ENCODE data around the gene ACOX1.
A peak's percentile ranks its signal among the peaks of the same experiment; 100 is the strongest.
"Not testable (repeated sequence)": the region's sequence is repeated elsewhere in the genome, so short reads cannot be mapped to it uniquely, and the experiment has no call there.

The ACOX1 gene

GRCh38 chr17:75981019-75981615 is 2.2 kb upstream of the ACOX1 start:
- no peak for DNase-seq (ENCODE audit: low spot score)

- no peak for DNase-seq (ENCODE audit: low spot score)
These were observed 1.4 kb upstream of the ACOX1 start for GRCh38 chr17:75980188-75981018.

- no peak for DNase-seq (ENCODE audit: low spot score)
These were observed 780 bp upstream of the ACOX1 start for GRCh38 chr17:75979705-75980187.

- no peak for DNase-seq (ENCODE audit: low spot score)
These were observed 2.7 kb downstream of the ACOX1 start for GRCh38 chr17:75976175-75976848.

GRCh38 chr17:75975757-75976174 is 3.2 kb downstream of the ACOX1 start:
- DNase-seq (ENCODE audit: low spot score): no peak

DNA sequence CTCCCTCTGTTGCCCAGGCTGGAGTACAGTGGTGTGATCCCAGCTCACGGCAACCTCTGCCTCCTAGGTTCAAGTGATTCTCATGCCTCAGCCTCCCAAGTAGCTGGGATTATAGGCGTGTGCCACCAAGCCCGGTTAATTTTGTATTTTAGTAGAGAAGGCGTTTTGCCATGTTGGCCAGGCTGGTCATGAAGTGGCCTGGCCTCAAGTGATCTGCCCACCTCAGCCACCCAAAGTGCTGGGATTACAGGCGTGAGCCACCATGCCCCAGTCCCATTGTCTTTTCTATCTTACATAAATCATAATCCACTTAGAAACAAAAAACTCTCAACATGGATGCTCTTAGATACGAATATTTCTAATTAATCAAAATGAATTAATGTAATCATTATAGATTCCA is 3.8 kb downstream of the ACOX1 start:
- DNase-seq (ENCODE audit: low spot score): not testable (repeated sequence)

DNA sequence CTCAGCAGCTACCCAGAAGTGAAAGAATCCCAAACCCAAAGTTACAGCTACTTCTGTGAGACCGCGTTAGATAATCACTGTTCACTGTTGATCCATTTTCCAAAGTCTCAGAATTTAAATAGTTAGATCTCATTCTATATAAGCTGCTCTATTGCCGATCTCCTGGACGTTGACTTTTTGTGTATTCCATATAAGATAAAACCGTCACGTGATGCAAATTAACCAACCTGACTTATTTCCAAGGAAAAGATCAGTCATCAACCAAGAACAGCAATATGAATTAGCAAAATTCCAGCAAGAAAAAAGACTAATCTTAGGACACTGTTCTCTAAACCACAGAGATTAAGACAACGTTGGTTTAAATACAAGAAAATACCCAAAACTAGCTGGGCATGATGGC is 8.3 kb downstream of the ACOX1 start:
- DNase-seq (ENCODE audit: low spot score): no peak

DNA sequence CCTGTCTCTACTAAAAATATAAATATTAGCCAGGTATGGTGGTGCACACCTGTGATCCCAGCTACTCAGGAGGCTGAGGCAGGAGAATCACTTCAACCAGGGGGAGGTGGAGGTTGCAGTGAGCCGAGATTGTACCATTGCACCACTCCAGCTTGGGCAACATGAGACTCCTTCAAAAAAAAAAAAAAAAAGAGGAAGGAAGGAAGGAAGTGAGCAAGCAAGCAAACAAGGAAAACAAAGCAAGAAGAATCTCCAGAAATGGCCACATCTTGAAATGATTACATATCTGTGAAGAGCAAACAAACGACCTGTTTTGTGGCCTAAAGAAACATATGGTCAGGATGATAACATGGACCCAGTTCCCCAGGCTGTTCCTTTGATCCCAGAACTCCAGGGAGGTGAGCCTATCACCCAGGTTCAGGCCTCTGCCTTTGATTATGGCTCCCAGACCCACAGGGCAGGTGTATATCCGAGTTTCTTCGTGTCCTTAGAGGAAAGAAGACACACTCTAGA is 8.9 kb downstream of the ACOX1 start:
- no peak for DNase-seq (ENCODE audit: low spot score)

DNA sequence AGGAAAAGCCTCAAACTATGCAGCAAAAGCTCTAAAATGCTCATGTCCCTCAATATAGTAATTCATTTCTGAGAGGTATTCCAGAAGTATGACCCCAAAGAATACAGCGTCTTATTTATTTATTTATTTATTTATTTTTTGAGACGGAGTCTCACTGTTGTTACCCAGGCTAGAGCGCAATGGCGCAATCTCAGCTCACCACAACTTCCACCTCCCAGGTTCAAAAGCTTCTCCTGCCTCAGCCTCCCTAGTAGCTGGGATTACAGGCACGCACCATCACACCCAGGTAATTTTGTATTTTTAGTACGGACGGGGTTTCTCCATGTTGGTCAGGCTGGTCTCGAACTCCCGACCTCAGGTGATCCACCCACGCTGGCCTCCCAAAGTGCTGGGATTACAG is 9.9 kb downstream of the ACOX1 start:
- DNase-seq (ENCODE audit: low spot score): not testable (repeated sequence)

DNA sequence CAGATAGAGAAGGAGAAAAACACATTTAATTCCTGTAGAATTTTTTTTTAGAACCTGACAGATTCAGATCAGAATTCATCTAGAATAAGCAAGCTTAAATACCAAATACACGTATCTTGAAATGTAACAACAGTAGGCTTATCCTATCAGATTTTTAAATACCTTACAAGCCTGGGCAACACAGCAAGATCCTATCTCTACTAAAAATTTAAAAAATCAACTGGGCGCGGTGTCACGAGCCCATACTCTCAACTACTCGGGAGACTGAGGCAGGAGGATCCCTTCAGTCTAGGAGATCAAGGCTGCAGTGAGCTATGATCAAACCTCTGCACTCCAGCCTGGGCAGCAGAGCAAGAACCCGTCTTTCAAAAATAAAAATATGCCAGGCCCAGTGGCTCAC is 13.5 kb downstream of the ACOX1 start:
- DNase-seq (ENCODE audit: low spot score): no peak

DNA sequence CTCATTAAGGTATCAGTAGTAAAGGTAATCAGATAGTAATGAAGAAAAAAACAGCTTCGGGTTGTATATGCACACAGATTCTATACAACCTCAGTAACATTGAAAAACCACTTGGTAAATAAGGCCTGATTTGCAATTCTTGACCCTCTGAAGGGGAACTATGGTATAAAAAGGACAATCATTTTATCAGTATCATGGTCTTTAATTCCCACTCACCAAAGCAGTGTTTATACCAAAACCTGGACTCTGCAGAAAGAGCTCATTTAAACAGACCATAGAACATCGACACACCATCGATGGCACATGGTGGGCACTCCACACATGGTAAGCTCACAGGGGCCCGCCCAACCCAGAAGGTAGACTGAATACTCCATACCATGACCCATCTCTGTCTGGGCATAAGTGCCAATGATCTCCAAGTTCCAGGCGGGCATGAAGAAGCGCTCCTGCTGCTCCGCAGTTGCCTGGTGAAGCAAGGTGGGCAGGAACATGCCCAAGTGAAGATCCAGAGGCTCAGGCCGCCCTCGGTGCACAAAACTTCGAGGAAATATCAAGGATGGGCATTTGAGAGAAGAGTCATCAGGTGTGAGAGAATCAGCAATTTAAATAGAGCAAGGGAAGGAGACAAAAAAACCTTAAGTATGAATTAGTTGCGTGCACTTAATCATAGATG is 19.0 kb downstream of the ACOX1 start:
- DNase-seq (ENCODE audit: low spot score): no peak

DNA sequence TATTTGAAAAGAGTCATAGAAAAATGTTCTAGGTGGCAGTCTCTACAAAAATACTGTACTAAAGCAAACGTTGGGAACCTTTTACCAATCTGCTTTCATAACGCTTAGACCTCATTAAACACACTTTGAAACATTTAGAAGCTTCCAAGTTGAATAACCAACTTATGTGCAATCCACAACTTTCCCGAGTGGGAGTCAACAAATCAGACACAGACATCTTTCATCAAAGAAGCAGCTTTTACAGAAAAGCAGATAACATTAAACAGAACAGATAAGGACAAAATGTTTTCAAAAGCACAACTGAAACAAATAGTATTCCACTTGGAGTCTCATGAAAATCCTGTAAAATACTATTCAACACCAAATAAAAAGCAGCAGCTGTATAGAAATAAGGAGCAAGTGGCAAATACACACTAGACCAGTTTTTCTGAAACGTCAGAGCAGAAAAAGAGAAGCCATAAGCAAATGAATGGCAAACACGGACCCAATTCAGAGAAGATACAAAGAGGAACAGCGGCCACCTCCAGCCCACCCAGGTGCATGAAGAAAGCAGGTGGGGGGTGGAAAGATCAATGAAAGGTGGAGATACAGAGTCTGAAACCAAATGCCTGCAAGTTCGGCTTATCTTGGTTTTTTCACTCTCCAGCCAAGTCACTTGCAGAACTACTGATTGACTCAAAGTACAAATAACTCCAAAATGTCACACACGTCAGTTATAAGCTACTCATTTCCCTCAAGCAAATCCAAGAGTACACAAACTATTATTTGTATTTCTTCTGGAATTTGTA is 19.7 kb downstream of the ACOX1 start:
- no peak for DNase-seq (ENCODE audit: low spot score)

DNA sequence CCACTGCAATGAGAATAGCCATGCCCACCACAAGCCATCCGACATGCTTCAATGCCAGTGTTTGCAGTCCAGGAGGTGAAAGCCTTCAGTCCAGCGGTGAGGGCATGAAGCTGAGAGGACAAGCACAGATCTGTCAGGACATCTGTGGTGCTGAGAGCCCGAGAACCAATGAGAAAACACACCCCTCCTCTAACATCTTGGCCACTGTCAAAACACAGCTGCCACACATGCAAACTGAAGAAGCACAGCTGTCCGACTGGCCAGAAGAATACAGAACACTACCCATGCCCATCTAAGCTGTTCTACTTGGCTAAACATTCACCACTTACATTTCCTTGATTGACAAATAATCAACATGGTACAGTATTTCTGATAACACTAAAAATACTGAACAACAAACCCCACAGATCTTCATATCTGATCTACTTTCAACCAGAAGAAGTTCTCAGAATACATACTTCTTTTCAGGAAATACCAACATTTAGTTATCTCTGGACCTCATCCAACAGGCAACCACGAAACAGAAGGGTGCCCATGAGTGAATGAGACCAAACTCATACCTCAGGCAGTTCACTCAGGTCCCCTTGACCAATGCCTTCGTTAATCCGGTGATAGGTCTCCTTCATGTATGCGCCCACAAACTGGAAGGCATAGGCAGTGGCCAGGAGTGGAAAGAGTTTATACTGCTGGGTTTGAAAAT is 28.0 kb downstream of the ACOX1 start:
- DNase-seq (ENCODE audit: low spot score): no peak

GRCh38 chr17:75950421-75950820 is 28.5 kb downstream of the ACOX1 start:
- no peak for DNase-seq (ENCODE audit: low spot score)

GRCh38 chr17:75945211-75945610 is 33.8 kb downstream of the ACOX1 start:
- no peak for DNase-seq (ENCODE audit: low spot score)

DNA sequence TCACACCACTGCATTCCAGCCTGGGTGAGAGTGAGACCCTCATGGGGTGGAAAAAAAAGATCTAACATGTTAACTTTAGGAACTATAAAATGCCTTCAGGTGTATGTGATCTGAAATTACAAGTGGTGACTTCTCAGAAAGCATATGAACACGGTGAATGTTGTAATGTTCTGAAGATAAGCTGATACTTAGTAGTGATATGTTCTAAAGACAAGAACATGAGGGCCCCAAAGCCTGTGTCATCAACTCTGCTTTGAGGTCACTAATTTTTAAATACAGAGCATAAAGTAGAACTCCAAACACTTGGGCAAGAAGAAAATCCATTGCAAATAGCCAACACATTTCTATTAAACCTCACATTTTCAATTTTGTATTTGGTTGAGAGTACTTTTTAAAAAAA is 35.5 kb downstream of the ACOX1 start:
- DNase-seq (ENCODE audit: low spot score): no peak

DNA sequence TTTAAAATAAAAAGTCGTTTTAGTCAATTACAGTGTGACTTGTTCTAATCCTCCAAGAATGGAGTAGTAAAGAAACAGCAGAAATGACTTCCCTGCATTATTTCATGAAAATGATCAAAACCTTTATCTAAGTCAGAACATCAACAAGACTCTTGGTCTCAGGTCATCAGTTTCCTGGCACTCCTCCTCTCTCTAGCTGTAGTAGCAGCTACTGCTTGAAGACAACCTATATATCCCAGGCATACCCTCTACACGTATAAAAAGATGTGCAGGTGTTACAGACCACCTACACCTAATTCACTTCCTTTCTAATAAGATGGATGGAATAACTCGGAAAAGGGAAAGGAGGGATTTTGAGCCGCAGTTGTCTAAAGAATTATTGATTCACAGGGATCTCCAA is 36.5 kb downstream of the ACOX1 start:
- no peak for DNase-seq (ENCODE audit: low spot score)

- DNase-seq (ENCODE audit: low spot score): no peak
These were observed 37.5 kb downstream of the ACOX1 start for GRCh38 chr17:75941442-75941819.

DNA sequence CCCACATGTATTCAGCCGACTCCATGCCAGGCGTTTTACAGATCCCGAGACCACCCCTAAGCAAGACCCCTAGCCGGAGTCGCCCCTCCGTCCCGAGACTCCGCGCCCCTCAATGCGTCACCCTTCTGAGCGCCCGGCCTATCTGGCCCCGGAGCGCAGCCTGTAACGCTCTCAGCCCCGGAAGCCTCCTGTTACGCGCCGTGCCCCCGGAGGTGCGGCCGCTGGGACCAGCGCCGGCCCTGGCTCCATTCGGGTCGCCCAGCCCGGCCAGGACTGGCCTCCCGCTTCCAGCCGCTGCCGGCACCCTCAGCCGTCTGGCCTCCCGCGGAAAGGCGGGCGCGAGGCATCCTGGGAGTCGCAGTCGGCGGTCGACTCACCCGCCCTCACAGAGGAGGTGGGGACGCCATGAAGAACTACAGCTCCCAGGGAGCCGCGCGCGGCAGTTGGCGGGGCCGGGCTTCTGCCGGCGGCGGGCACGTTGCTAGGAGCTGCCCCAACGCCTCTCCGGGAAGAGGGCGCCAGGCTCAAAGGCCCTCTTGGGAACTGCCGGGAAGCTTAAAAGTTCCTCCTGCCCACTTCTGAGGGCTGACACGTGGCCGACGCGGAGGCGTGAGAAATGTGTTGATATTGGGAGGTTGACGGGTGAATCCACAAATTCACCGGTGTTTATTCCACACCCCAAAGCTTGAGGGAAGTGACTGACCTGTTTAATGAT is 38.1 kb downstream of the ACOX1 start, which contains the start of gene FBF1:
TSS of gene FBF1 (minus strand) at position 316 of the 715 bp plus-strand sequence. CDS start 2,893 bp downstream, outside the sequence.
- peak; percentile 99 for DNase-seq (ENCODE audit: low spot score)

GRCh38 chr17:75937652-75938051 is 41.3 kb downstream of the ACOX1 start:
- no peak for DNase-seq (ENCODE audit: low spot score)
